Endothelial cell of umbilical vein (primary cell): ENCODE data around the gene KIDINS220. TPM values are rescaled to one million over a fixed set of nuclear protein-coding genes. Genes with fewer than 3 reads are reported as not detected.

ENCODE experiments used
- BruUV-seq: library from RNA; stranded (reverse); fragments of 400-500 nt; replicated peaks from 2 replicates; lab custom pipeline; 2021; lab: Mats Ljungman, UMichigan
- CTCF ChIA-PET: fragments of 300-600, 350-600 bp; sonication (Branson Sonifier 250); formaldehyde crosslinking; loops from one replicate; lab custom pipeline; 2021; ENCODE audit warnings: antibody characterized with exemption, inconsistent platforms; lab: Charles Lee
- POLR2A ChIA-PET: fragments of 300-600, 350-600 bp; sonication (Branson Sonifier 250); formaldehyde crosslinking; loops from one replicate; lab custom pipeline; 2021; ENCODE audit warnings: antibody characterized with exemption, inconsistent platforms; lab: Charles Lee
- DNase-seq: peaks from one replicate; pipeline ENCODE4 v3.0.0-alpha.2; 2011; ENCODE audit warnings: low read depth, low spot score
- FAIRE-seq: peaks from 2 replicates; lab custom pipeline; 2011; peaks lifted over from hg19 to GRCh38; lab: Jason Lieb, UNC
- H2AFZ ChIP-seq: 2 replicates; pipeline ENCODE4 v1.6.0; 2012; ENCODE audit warnings: low read depth, low read length, control low read depth, inconsistent platforms
- H3K27ac ChIP-seq: 2 replicates; pipeline ENCODE4 v1.5.1; 2011; ENCODE audit warnings: low read depth, mild to moderate bottlenecking, control low read depth, low read length, moderate library complexity; ENCODE audit not compliant: insufficient read depth
- H3K27me3 ChIP-seq, 2 experiments: 2 replicates each; pipeline versions ENCODE4 v1.6.0 to v1.6.1; 2011; ENCODE audit warnings: low read length in 2 of 2, mixed read lengths in 1 of 2; ENCODE audit not compliant: control insufficient read depth in 2 of 2, insufficient read depth in 2 of 2
- H3K36me3 ChIP-seq, 2 experiments: 2 replicates in 1 of 2; 3 replicates in 1 of 2; pipeline ENCODE4 v1.5.1; 2011; ENCODE audit warnings: low read length in 2 of 2, mild to moderate bottlenecking in 1 of 2, moderate library complexity in 1 of 2; ENCODE audit not compliant: control insufficient read depth in 2 of 2, insufficient read depth in 2 of 2; ENCODE audit errors: extremely low read depth in 1 of 2
- H3K4me1 ChIP-seq: 3 replicates; pipeline ENCODE4 v1.5.1; 2011; ENCODE audit warnings: mild to moderate bottlenecking, low read length; ENCODE audit not compliant: control insufficient read depth, insufficient read depth; ENCODE audit errors: extremely low read depth
- H3K4me2 ChIP-seq: 2 replicates; pipeline ENCODE4 v1.6.1; 2011; ENCODE audit warnings: low read length, control low read depth, mixed read lengths; ENCODE audit not compliant: insufficient read depth
- H3K4me3 ChIP-seq, 3 experiments: fragments of 200-600 bp in 1 of 3; sonication (generic), shearing (Covaris generic) in 1 of 3; replicated peaks in 1 of 3; 2 replicates each; pipeline ENCODE4 v1.5.1; 2011 to 2016; ENCODE audit warnings: control low read depth in 3 of 3, low read length in 3 of 3, mild to moderate bottlenecking in 2 of 3, inconsistent platforms in 1 of 3, low read depth in 1 of 3, moderate library complexity in 1 of 3; ENCODE audit not compliant: insufficient read depth in 1 of 3
- H3K79me2 ChIP-seq: 2 replicates; pipeline ENCODE4 v1.6.0; 2012; ENCODE audit warnings: low read length, inconsistent platforms; ENCODE audit not compliant: control insufficient read depth, insufficient read depth
- H3K9ac ChIP-seq: replicated peaks from 2 replicates; pipeline ENCODE3; 2011; ENCODE audit warnings: low read length, control low read depth; ENCODE audit not compliant: insufficient read depth; ENCODE audit errors: extremely low read depth
- H3K9me1 ChIP-seq: replicated peaks from 3 replicates; pipeline ENCODE4 v1.6.0; 2011; ENCODE audit warnings: mild to moderate bottlenecking, low read length; ENCODE audit not compliant: control insufficient read depth, insufficient read depth; ENCODE audit errors: extremely low read depth
- H3K9me3 ChIP-seq: replicated peaks from 2 replicates; pipeline ENCODE4 v1.5.1; 2012; ENCODE audit warnings: low read length, inconsistent platforms; ENCODE audit not compliant: control insufficient read depth, insufficient read depth
- H4K20me1 ChIP-seq: replicated peaks from 2 replicates; pipeline ENCODE3; 2011; ENCODE audit warnings: mild to moderate bottlenecking, low read length; ENCODE audit not compliant: control insufficient read depth, insufficient read depth; ENCODE audit errors: extremely low read depth
- CTCF ChIP-seq, 2 donors: IDR thresholded peaks; 1 replicate in 1 of 2; 2 replicates in 1 of 2; pipeline ENCODE4 v1.5.1; 2011; ENCODE audit warnings: low read length in 2 of 2, mild to moderate bottlenecking in 2 of 2, moderate library complexity in 2 of 2, control low read depth in 1 of 2, inconsistent platforms in 1 of 2, low read depth in 1 of 2; ENCODE audit not compliant: insufficient read depth in 1 of 2; ENCODE audit errors: extremely low read depth in 1 of 2
- EZH2 ChIP-seq: IDR thresholded peaks from 2 replicates; pipeline ENCODE4 v1.6.1; 2012; ENCODE audit warnings: borderline replicate concordance, low read depth, mild to moderate bottlenecking, moderate library complexity, low read length, inconsistent platforms; ENCODE audit not compliant: severe bottlenecking
- FOS ChIP-seq: IDR thresholded peaks from 2 replicates; pipeline ENCODE4 v1.6.1; 2011; ENCODE audit warnings: mild to moderate bottlenecking, low read length, moderate library complexity, borderline replicate concordance; ENCODE audit not compliant: insufficient read depth
- GATA2 ChIP-seq: IDR thresholded peaks from 2 replicates; pipeline ENCODE4 v1.7.0; 2011; ENCODE audit warnings: low read depth, mild to moderate bottlenecking, moderate library complexity, mixed read lengths, low read length; ENCODE audit not compliant: insufficient read length, insufficient read depth
- JUN ChIP-seq: IDR thresholded peaks from 2 replicates; pipeline ENCODE4 v1.6.1; 2011; ENCODE audit warnings: borderline replicate concordance, low read depth; ENCODE audit not compliant: insufficient read length, insufficient read depth
- POLR2A ChIP-seq: IDR thresholded peaks from 2 replicates; pipeline ENCODE4 v1.6.1; 2012; ENCODE audit warnings: low read depth, mild to moderate bottlenecking, control low read depth, low read length
- POLR2AphosphoS5 ChIP-seq: IDR thresholded peaks from 2 replicates; pipeline ENCODE4 v1.6.1; 2012; ENCODE audit warnings: low read depth, mild to moderate bottlenecking, control low read depth, low read length, moderate library complexity; ENCODE audit not compliant: insufficient read depth
- dilution Hi-C: fragments of 300-500 bp; cut with MboI; formaldehyde crosslinking; loops from one replicate; pipeline ENCODE4 v1.15.0; 2019; ENCODE audit warnings: low sequenced_read_pairs; ENCODE audit not compliant: extremely low pct_ligation_motif_present
- intact Hi-C: fragments of 100-400 bp; cut with micrococcal nuclease; formaldehyde crosslinking; loops from one replicate; pipeline ENCODE4 v1.10.0; 2022
- polyA plus RNA-seq, 4 experiments: library from polyadenylated mRNA; depleted of rRNA in 3 of 4; stranded (reverse) in 3 of 4; unstranded in 1 of 4; fragments of >200 nt; gene quantifications; 2 replicates each; pipeline versions ENCODE4 v1.2.1 to v1.2.3, GENCODE V29; 2011 to 2012; ENCODE audit warnings: missing spikeins in 1 of 4
- total RNA-seq: library from RNA; stranded (reverse); gene quantifications from 2 replicates; pipeline ENCODE4 v1.2.3, GENCODE V29; 2021

Gene KIDINS220
- total and polyA plus RNA-seq, 2 donors (not counting 3 experiments of a cell fraction or from before 2014, with no cell fraction given): 33.9 to 41.3 TPM

DNA sequence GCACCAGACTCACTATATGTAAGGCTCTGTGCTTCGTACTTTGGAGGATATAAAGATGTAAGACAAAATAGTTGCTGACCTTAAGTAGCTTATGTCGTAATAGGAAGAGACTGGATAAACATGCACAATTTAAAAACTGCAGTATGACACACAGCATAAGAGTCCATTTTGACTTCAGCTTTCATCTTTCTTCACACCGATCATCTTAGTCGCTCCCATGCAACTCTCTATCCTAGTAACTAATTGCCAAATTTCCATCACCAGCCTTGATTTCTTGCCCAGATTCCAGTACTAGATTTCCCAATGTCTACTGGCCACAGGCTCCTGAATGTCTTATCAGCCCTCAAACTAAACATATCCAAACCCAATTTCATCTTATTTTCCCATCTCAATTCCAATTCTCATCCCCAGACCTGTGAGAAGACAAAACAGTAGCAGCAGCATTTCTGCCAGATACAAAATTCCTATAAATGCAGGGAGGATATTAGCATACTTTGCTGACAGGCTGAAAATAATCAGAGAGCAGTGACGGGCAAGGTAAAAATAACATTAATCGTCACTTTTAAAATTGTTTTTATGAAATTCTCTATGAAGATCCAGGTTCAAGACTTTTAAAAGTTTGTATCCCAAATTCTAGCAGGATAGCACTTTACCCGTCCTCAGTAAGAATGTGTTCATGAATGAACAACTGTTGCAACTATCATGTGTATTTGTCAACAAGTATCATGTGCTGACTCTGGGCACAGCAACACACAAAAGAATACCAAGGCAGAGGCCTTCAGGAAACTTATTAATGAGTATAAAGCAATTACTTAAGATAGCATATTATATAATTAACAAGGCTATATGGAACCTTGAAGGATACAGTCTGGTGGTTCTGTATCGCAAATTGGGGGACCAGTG is 42.2 kb downstream of the KIDINS220 start:
- no TSS peak for BruUV-seq
- no peak overlapping the region for H3K4me2 ChIP-seq
- no peak for DNase-seq
- H3K4me1 ChIP-seq: no peaks in the 10 kb centered on the region
- POLR2A ChIA-PET: no interaction called here
- no peaks in the 10 kb centered on the region for H3K27me3 ChIP-seq
- H3K9me1 ChIP-seq: no peaks in the 10 kb centered on the region
- TF ChIP-seq EZH2 (no peak), GATA2 (no peak), CTCF (IDR thresholded peaks at IDR 0.05; ENCODE audit: extremely low read depth in 1 of 2, insufficient read depth in 1 of 2, low read depth in 1 of 2, low read length in 2 of 2) (no peak), FOS (no peak), POLR2AphosphoS5 (no peak), JUN (no peak), POLR2A (no peak)
- dilution Hi-C loops (no loop called here), intact Hi-C loops (no loop called here)
- H3K36me3 ChIP-seq: peaks cover 10 to 13% of the 10 kb centered on the region in 2 experiments
- H3K9me3 ChIP-seq: no peaks in the 10 kb centered on the region
- CTCF ChIA-PET: interaction anchor here (0.6 to 1.3 kb wide), 2 partner anchors 235 to 1368 kb away, joined by 3 read pairs; no protein-coding TSS in a partner anchor
- no peaks in the 10 kb centered on the region for H4K20me1 ChIP-seq
- H3K27ac ChIP-seq: no peak overlapping the region
- H3K9ac ChIP-seq: no peak overlapping the region
- no peaks in the 10 kb centered on the region for H3K79me2 ChIP-seq
- H3K4me3 ChIP-seq: no peak overlapping the region
- no peak for FAIRE-seq
- no peak overlapping the region for H2AFZ ChIP-seq
